GM12891 (cell line): ENCODE data around the gene TMEM212.

ENCODE experiments used
- POLR2A ChIP-seq: IDR thresholded peaks from 2 replicates; pipeline ENCODE4 v1.6.1; 2011; ENCODE audit warnings: low read depth, low read length, control low read depth
- POLR2AphosphoS5 ChIP-seq: IDR thresholded peaks from 2 replicates; pipeline ENCODE4 v1.6.1; 2011; ENCODE audit warnings: low read depth, low read length, control low read depth

- TF ChIP-seq POLR2A (no peak), POLR2AphosphoS5 (no peak)
Measured at GRCh38 chr3:171862993-171863521, 19.9 kb downstream of the TMEM212 start.
